ENCODE measurements around the gene CCDC154.

CCDC154 gene

DNA sequence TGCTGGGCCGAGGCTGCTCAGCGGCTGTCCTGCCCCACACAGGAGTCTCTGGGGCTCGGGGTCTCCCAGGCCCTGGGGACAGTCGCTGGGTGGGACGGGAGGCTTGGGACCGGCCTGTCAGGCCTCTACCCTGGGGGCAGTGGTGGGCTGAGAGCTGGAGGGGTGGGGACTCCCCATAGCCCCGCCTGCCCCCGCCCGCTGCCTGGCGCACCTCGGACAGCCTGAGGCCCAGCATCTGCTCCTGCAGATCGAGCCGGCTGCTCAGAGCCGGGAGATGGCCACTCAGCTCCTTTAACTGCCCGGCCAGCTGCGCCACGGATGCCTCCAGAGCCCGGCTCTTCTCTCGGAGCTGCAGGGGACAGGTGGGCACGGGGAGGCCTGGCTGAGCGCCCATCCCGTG, 6.8 kb downstream of the CCDC154 start:
- peak; percentile 31 for DNase-seq

GRCh38 chr16:1436731-1437355, 7.5 kb downstream of the CCDC154 start:
- DNase-seq = no peak

DNA sequence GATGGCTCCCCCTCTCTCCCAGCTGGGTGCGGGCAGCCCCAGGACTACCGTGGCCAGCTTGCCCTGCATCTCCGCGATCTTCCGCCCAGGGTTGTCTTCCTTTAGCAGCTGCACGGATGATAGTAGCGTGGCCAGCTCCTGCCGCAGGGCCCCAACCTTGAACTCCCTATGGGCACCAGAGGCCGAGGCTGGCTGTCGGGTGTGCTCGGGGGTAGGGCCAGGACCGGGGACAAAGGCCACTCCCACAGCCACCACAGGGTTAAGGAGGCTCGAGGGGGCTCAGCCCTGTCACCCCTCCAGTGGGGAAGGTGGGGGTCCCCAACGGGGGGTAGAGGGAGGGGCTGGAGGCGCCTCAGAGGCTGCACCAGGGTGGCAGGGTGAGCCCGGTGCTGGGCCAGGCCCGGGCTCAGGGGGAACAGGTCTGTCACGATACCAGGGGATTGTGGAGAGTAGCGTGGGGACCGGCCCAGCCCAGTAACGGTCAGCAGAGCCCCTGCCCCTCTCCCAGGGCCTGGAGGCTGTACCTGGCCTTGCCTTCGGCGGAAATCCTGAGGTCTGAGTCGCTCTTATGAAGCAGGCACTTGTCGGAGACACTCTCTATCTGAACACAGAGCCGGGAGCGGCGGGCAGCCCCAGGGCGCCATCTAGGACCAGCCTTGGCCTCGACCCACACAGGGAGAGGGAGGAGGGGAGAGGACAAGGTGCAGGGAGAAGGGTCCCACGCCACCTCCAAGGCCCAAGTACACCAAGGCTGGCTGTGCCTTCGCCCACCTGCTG, 8.2 kb downstream of the CCDC154 start:
- no peak for DNase-seq

DNA sequence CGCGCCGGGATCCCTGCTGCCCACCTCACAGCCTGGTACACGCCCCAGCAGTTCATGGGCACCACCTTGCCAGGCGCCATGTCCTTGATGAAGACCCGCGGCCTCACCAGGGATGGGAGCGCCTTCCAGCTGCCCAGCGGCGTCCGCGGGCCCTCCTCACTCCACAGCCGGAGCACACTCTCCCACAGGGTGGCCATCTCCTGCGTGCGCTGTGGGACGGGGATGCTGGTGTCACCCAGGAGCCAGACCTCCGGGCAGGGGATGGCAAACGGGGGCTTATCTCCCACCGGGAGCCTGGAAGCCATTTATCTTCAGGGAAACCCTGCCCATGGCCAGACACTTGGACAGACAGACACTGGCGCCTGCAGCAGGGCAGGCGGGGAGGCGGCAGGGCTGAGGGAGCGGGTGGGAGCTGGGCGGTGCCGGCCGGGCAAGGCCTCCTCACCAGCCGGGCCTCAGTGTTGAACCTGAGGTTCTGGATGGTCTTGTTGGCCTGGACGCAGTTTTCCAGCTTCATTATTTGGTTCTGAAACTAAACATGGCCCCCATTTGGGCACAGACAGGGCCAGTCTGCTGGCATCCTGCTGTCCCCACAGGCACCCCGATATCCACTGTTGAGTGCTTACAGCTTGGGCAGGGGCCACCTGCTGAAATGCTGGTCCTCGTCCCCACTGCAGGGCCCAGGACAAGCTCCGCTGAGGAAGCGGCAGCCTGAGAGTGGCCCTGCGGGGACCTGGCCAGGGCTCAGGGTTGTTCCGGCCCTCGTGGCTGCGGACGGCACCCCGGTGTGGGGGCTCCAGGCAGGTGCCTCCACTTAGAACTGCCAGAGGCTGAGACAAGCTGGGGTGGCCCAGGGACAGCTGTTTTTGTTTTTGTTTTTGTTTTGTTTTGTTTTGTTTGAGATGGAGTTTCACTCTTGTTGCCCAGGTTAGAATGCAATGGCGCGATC, 9.4 kb downstream of the CCDC154 start:
- no peak for DNase-seq

DNA sequence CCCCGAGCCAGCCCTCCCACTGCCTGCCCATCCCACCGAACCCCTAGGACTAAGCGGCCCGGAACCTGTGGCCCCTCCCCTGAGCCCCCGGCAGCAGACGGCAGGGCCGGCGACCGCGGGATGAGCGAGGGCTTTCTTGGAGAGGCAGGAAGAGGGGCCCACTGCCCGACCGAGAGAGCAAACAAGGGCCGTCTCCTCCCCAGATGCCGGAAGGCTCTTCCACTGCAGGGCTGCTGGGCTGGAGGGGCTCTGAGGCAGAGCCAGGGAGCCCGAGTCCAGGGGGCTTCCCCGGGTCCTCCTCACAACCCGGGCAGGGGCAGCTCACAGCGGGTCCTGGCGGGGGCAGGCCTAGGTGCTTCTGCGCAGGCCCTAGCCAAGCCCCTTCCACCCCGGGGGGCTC, 10.6 kb downstream of the CCDC154 start:
- no peak for DNase-seq

GRCh38 chr16:1433263-1433560, 11.1 kb downstream of the CCDC154 start:
- DNase-seq = no peak

GRCh38 chr16:1432388-1433262, 11.7 kb downstream of the CCDC154 start:
- no peak for DNase-seq

DNA sequence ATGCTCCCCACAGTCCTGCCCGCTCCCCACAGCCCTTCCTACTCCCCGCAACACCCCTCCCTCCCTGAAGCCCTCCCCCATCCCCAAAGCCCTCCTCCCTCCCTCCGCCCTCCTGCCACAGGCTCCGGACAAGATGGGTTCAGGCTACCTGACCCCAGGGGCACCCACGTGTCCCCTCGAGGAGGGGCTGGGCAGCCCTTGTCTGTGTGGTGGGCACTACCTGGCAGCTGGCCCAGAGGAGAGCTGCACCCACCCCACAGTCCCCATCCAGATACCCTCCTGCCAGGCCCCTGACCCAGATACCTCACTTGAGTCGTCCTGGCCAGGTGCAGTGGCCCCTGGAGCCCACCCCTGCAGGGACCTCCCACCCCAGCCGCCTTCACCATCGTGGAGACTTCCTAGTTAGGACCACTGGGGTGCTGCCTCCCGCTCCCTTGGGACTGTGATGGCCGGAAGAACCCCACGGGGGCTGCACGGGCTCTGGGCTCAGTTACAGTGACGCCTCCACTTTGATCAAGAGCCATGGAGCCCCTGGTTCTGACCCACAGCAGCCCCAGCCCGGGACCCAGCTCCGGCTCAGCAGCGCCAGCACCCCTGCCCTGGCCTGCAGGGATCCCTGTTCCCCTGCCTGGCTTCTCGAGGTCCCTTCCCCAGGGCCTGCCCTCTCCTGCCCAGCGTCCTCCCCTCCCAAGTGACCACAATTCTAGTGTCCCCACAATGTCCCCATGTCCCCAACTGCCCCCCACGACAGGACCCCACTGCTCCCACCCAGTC, 12.7 kb downstream of the CCDC154 start:
- DNase-seq = no peak

GRCh38 chr16:1430759-1431496, 13.4 kb downstream of the CCDC154 start, which contains the start of gene PERCC1:
TSS of gene PERCC1 (plus strand) at chr16:1431078. CDS start at chr16:1432594, 1,516 bp downstream.
- peak; percentile 94 for DNase-seq

DNA sequence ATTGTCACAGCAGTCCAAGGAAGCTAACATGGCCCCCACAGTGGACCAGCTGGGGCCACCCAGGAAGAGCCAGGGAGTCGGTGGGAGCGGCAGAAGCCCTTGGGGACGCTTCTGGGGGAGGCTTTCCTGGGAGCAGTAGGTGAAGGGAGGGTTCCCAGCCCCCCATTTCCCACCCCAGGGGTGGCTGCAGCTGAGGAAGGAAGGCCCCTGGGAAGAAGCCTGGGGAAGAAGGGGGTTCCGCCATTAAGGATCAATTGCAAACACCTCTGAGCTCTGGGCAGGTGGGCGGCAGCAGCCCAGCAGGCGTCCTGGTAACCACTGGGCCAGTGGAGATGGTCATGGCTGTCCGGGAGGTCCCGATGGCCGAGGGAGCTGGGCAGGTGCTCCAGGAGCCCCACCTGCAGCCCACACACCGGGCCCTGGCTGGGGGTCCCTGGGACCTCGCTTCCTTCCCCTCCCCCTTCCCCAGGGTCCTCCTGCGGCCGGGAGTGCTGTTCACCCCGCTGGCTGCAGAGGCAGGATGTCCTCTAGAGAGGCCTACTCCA, 14.1 kb downstream of the CCDC154 start:
- no peak for DNase-seq

DNA sequence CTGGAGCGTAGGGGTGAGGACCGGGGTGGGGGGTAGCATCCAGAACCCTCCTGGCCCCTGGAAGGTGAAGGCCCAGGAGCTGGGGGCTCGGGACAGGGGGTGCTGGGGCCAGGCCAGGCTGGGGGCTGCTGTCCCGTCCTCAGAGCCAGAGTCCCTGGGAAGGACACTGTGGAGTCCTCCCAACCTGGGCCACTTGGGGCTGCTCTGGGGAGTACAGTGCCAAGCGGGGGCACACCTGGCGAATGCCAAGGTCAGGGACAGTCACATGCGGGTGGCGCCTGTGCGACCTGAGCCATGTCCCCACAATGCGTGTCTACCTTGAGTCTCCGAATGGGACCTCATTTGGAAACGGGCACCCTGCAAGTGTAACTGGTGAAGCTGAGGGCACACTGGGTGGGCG, 14.7 kb downstream of the CCDC154 start:
- DNase-seq = no peak

DNA sequence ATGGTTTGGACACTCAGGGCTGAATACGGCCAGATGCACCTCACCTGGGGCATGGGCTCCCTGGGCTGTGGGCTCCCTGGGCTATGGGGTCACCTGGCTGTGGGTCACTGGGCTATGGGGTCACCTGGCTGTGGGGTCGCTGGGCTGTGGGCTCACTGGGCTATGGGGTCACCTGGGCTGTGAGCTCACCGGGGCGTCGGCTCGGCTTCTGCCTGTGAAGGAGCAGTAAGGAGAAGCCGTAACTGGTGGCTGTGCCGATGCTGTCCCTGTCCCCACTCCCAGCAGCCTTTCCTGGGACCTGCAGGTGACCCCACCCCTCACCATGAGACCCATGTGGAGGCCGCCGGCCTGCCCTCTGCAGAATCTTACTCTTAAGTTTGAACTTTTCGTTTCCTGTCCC, 15.3 kb downstream of the CCDC154 start:
- no peak for DNase-seq

GRCh38 chr16:1428511-1428910, 15.8 kb downstream of the CCDC154 start:
- DNase-seq = peak; percentile 47

DNA sequence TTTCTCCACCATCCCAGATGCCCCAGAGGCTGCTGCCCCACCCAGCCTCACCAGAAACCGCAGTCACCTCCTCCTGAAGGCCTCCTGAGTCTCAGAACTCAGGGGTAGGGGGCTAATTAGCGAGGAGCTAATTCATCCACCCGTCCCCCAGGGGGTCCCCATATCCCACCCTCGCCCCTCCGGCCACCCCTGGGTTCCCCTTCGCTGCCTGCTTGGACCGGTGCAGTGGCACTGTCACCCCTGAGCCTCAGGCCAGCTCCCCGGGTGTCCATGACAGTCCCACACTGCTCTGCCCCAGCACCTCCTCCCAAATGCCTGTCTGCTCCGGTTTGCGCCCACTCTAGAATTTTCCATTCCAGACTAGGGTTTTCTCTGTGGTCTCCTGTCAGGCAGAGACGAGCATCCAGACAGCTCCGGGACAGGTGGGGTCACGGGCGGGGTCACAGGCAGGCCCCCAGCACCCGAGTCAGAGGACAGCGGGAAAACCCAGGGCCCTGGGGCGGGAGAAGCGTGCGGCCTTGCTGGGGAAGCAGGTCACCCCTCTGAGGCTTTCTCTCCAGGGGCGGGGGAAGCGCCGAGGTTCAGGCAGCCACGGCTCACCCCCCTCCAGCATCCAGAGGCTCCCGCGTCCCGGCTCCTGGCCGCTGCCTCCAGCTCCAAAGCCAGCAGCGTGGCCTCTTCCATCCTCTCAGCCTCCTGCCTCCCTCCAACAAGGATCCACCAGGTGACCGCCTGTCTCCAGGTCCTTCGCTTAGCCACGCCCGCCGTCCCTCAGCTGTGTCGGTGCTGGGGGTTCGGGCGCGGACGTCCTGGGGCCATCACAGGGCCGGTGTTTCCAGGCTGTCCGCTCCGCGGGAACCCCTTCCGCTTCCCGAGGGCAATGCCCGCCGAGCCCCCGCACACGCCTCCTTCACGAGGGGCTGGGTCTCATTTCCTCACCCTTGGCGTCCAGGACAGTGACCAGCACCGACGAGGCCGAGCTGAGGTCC, 16.6 kb downstream of the CCDC154 start:
- DNase-seq = peak; percentile 27

DNA sequence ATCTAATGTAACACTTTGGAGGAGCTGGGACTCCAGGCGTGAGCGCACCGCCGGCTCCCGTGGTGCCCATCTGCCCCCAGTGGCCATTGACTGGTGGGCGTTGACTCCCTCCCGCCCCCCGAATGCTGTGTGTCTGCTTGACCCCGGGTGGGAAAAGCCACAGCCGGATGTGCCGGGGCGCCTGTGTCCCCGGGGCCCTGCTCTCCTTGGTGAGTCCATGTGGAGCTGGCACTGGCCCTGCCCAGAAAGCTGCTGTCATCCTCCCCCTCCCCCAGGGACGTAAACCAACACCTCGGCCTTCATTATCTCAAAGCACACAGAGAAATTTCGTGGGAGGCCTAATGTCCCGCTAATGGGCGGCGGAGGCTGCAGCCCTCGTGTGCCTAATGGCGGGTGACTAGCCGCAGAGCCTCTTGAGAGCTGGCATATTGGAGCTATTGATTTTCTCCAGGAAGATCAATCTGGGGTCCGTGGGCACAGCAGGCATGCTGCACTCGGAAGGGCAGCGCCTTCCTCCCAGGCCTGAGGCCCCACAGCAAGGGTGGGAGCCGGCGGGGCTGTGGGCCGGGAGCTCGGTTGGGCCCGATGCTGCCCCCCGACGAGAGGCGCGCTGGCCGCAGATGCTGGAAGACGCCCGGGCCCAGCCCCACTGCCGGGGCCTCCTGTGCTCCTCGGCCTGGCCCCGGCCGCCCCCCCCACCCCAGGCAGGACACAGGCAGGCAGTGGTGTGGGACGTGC, 17.5 kb downstream of the CCDC154 start:
- peak; percentile 76 for DNase-seq

- no peak for DNase-seq
These were observed 18.6 kb downstream of the CCDC154 start for GRCh38 chr16:1425616-1426370.

- DNase-seq = no peak
These were observed 20.3 kb downstream of the CCDC154 start for GRCh38 chr16:1424028-1424427.

- no peak for DNase-seq
These were observed 22.3 kb downstream of the CCDC154 start for GRCh38 chr16:1422076-1422475.

Measured in eye (tissue), 1 donor.